Choroid plexus epithelial cell (primary cell): ENCODE results near the gene CD109.

ENCODE experiments used
- DNase-seq: peaks from one replicate; pipeline ENCODE4 v3.0.0-alpha.2; 2010; ENCODE audit warnings: low read depth
- H3K4me3 ChIP-seq: 2 replicates; pipeline ENCODE4 v1.5.1; 2011; ENCODE audit warnings: low read depth, mild to moderate bottlenecking, control low read depth, low read length, moderate library complexity
- CTCF ChIP-seq: conservative IDR thresholded peaks from 2 replicates; pipeline ENCODE4 v1.5.1; 2011; ENCODE audit warnings: low read depth, mild to moderate bottlenecking, control low read depth, inconsistent platforms, low read length, moderate library complexity

The CD109 gene

DNA sequence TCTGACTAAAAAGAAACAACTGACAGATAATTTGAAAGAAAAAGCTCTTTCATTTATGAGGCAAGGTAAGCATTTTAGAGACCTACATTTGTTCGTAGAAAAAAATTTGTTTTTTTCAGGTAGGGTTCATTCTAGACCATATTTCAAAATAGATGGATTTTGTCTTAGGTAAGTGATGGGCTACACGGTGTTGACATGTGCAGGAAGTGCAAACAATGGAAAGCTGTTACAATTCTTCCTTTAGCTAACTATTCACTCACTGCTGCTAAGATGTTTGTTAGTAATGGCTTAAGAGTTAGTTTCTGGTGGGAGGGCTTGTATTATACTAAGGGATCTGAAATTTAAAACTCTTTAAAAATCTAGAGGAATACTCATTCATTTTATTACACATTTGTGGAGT, 96.7 kb downstream of the CD109 start:
- no peak overlapping the region for H3K4me3 ChIP-seq
- DNase-seq = no peak
- no peak for TF ChIP-seq CTCF

- no peak for DNase-seq
- no peak overlapping the region for H3K4me3 ChIP-seq
- TF ChIP-seq CTCF = no peak
These were observed 100.9 kb downstream of the CD109 start for GRCh38 chr6:73796881-73797280.

GRCh38 chr6:73797861-73798260, 101.9 kb downstream of the CD109 start:
- peak; percentile 14 for DNase-seq
- H3K4me3 ChIP-seq = no peak overlapping the region
- no peak for TF ChIP-seq CTCF

DNA sequence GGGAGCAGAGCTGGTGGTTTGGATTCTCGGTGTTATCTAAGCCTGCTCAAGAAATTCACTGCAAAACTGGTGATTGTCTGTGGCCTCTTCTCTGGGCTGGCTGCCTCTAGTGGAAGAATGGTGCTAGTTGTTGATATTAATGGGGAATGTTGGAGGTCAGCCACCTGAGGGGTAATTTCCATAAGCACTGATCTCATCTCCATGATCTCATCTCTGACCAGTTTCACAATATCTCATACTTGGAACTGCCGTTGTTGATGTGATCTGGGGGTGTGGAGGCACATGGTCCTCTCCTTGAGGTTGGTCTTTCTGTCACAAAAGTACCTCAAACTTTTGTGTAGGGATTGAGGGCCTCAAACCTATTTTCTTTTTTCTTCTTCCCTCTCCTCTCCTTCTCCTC, 102.6 kb downstream of the CD109 start:
- TF ChIP-seq CTCF = peak; percentile 83
- DNase-seq = peak; percentile 99
- no peak overlapping the region for H3K4me3 ChIP-seq

- H3K4me3 ChIP-seq = no peak overlapping the region
- TF ChIP-seq CTCF = no peak
- peak; percentile 33 for DNase-seq
These were observed 105.0 kb downstream of the CD109 start for GRCh38 chr6:73800997-73801396.

DNA sequence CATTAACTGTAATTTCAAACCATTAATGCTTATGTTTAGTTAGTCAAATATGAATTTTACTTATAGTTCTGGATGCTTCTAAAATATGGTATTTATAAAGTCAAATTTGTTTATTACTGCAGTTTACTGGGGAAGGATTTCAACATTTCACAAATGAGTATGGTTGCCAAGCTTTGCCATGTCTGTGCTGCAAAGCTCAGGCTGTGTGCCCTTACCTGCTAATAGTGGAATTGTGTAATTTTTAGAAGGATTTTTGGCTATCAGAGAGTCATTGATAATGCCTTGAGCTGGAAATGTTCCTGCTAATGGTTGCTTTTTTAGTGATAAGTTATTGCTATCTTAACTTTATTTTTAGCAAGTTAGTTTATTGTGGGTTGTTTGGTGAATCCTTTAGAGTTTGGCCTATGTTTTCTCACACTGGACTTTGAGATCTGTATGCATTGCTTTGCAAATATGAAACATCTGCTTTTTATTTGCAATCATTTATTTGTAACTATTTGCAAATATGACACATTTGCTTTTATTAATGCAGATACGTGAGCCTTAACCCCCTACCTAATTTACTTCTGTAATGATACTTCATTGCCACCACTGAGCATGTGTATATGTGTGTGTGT, 105.8 kb downstream of the CD109 start:
- no peak for DNase-seq
- no peak for TF ChIP-seq CTCF
- no peak overlapping the region for H3K4me3 ChIP-seq

GRCh38 chr6:73802366-73802765, 106.4 kb downstream of the CD109 start:
- no peak for DNase-seq
- no peak overlapping the region for H3K4me3 ChIP-seq
- TF ChIP-seq CTCF = no peak
